Endothelial cell (in vitro differentiated cells): ENCODE measurements around the gene AIRE. TPM values are rescaled to one million over a fixed set of nuclear protein-coding genes. Genes with fewer than 3 reads are reported as not detected.

Experiments
- DNase-seq: peaks from one replicate; pipeline ENCODE4 v3.0.0; 2021; ENCODE audit warnings: low spot score
- H3K27ac Mint-ChIP-seq: one replicate; pipeline ENCODE4 v1.8.0; 2021; ENCODE audit warnings: mixed read lengths, inconsistent platforms; ENCODE audit not compliant: unreplicated experiment
- H3K27me3 Mint-ChIP-seq: one replicate; pipeline ENCODE4 v1.8.0; 2021; ENCODE audit warnings: mild to moderate bottlenecking, moderate library complexity, mixed read lengths, inconsistent platforms; ENCODE audit not compliant: unreplicated experiment
- H3K36me3 Mint-ChIP-seq: one replicate; pipeline ENCODE4 v1.8.0; 2021; ENCODE audit warnings: mild to moderate bottlenecking, low read depth, mixed read lengths, inconsistent platforms; ENCODE audit not compliant: unreplicated experiment
- H3K4me1 Mint-ChIP-seq: one replicate; pipeline ENCODE4 v1.8.0; 2021; ENCODE audit warnings: mild to moderate bottlenecking, mixed read lengths, inconsistent platforms; ENCODE audit not compliant: unreplicated experiment
- H3K4me3 Mint-ChIP-seq: one replicate; pipeline ENCODE4 v1.8.0; 2021; ENCODE audit warnings: mild to moderate bottlenecking, mixed read lengths, inconsistent platforms; ENCODE audit not compliant: unreplicated experiment
- H3K9me3 Mint-ChIP-seq: one replicate; pipeline ENCODE4 v1.8.0; 2021; ENCODE audit warnings: mixed read lengths, inconsistent platforms; ENCODE audit not compliant: unreplicated experiment
- total RNA-seq: library from RNA; stranded (reverse); fragmentation: NEBNext Ultra II Directional; extraction: Animal tissue kit (Norgen Biotek cat#: 25700); gene quantifications from one replicate; pipeline ENCODE4 v1.2.1, GENCODE V29; 2021; ENCODE audit not compliant: unreplicated experiment
- TF ChIP-seq, protein P1 (sequence below): fragments of 200-600 bp; sonication (generic); IDR thresholded peaks from one replicate; pipeline ENCODE4 v1.5.0; 2021; ENCODE audit warnings: antibody characterized with exemption; ENCODE audit not compliant: unreplicated experiment

The AIRE gene
- total RNA-seq, 1 donor from 2014 or later: not detected

DNA sequence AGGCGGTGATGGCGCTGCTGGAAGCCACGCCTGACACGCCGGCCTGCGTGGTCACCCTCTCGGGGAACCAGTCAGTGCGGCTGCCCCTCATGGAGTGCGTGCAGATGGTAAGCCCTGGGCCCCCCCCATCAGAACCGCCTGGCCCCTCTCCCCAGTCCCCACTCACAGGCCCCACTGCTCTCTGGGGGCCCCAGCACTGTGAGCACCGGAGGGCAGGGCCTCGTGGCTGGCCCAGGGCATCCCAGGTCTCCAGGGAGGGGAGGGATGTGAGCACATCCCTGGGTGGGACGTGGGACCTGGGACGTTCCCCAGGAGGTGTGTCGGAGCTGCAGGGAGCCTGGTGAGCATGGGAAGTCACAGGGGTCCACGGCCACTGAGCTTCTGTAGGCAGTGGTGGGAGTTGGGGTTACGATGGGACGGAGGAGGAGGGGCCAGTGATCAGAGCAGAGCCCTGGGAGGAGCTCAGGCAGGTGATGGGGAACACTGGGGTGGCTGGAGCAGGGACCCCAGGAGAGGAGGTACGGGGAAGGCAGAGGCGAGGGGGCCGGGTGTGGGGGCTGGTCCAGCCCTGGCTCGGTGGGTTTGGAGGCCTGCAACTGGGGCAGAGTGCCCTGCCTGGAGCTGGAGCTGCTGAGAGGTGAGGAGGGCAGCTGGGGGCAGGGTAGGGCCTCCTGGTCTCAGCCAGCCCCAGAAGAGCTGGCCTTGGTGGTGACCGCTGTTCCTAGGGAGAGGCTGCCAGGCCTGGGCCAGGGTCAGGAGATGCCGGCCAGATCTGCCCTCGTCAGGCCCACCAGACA is 33.0 kb downstream of the AIRE start:
- no peaks in the 10 kb centered on the region for H3K36me3 Mint-ChIP-seq
- TF ChIP-seq, protein P1, sequence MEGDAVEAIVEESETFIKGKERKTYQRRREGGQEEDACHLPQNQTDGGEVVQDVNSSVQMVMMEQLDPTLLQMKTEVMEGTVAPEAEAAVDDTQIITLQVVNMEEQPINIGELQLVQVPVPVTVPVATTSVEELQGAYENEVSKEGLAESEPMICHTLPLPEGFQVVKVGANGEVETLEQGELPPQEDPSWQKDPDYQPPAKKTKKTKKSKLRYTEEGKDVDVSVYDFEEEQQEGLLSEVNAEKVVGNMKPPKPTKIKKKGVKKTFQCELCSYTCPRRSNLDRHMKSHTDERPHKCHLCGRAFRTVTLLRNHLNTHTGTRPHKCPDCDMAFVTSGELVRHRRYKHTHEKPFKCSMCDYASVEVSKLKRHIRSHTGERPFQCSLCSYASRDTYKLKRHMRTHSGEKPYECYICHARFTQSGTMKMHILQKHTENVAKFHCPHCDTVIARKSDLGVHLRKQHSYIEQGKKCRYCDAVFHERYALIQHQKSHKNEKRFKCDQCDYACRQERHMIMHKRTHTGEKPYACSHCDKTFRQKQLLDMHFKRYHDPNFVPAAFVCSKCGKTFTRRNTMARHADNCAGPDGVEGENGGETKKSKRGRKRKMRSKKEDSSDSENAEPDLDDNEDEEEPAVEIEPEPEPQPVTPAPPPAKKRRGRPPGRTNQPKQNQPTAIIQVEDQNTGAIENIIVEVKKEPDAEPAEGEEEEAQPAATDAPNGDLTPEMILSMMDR: no peak
- H3K27me3 Mint-ChIP-seq: peaks cover 5% of the 10 kb centered on the region
- no peak overlapping the region for H3K27ac Mint-ChIP-seq
- DNase-seq: no peak
- no peaks in the 10 kb centered on the region for H3K4me1 Mint-ChIP-seq
- no peaks in the 10 kb centered on the region for H3K9me3 Mint-ChIP-seq
- H3K4me3 Mint-ChIP-seq: no peak overlapping the region

- Mint-ChIP-seq H3K27me3 (peaks cover 5% of the 10 kb centered on the region), H3K9me3 (no peaks in the 10 kb centered on the region), H3K4me1 (no peaks in the 10 kb centered on the region), H3K36me3 (no peaks in the 10 kb centered on the region), H3K4me3 (no peak overlapping the region), H3K27ac (no peak overlapping the region)
- TF ChIP-seq, protein P1: no peak
- no peak for DNase-seq
Observed at GRCh38 chr21:44319407-44320065, 33.9 kb downstream of the AIRE start.

GRCh38 chr21:44320847-44321246 is 35.2 kb downstream of the AIRE start:
- H3K9me3 Mint-ChIP-seq: no peaks in the 10 kb centered on the region
- no peak for DNase-seq
- no peak overlapping the region for H3K27ac Mint-ChIP-seq
- H3K27me3 Mint-ChIP-seq: peaks cover 5% of the 10 kb centered on the region
- TF ChIP-seq, protein P1: no peak
- H3K4me3 Mint-ChIP-seq: no peak overlapping the region
- no peaks in the 10 kb centered on the region for H3K4me1 Mint-ChIP-seq
- no peaks in the 10 kb centered on the region for H3K36me3 Mint-ChIP-seq

GRCh38 chr21:44321846-44322450 is 36.3 kb downstream of the AIRE start:
- Mint-ChIP-seq H3K4me1 (no peaks in the 10 kb centered on the region), H3K36me3 (no peaks in the 10 kb centered on the region), H3K4me3 (no peak overlapping the region), H3K9me3 (no peaks in the 10 kb centered on the region), H3K27me3 (peaks cover 2% of the 10 kb centered on the region), H3K27ac (no peak overlapping the region)
- no peak for DNase-seq
- TF ChIP-seq, protein P1: no peak
